K562 (cell line): ENCODE results near the gene GALP. TPM values are rescaled to one million over a fixed set of nuclear protein-coding genes. Genes with fewer than 3 reads are reported as not detected.
A peak's percentile ranks its signal among the peaks of the same experiment; 100 is the strongest.

Experiments
- ATF4 ChIP-seq: fragments of 450-650 bp; formaldehyde crosslinking; IDR thresholded peaks from 2 replicates; pipeline ENCODE4 v1.4.0; 2022; ENCODE audit warnings: mild to moderate bottlenecking, moderate library complexity
- ATF7 ChIP-seq: fragments of 450-650 bp; IDR thresholded peaks from 2 replicates; pipeline ENCODE4 v1.7.1; 2014; ENCODE audit warnings: mild to moderate bottlenecking, moderate library complexity
- CREM ChIP-seq: IDR thresholded peaks from 2 replicates; pipeline ENCODE4 v1.6.1; 2014; ENCODE audit warnings: antibody characterized with exemption, low read depth
- FOXP1 ChIP-seq: sonication (generic); formaldehyde crosslinking; IDR thresholded peaks from 2 replicates; pipeline ENCODE4 v1.8.0; 2022; ENCODE audit warnings: mild to moderate bottlenecking, missing genetic modification reagents
- LEF1 ChIP-seq: fragments of 450-650 bp; IDR thresholded peaks from 2 replicates; pipeline ENCODE4 v1.6.1; 2016; ENCODE audit warnings: mild to moderate bottlenecking
- MED1 ChIP-seq: sonication (generic); formaldehyde crosslinking; IDR thresholded peaks from 2 replicates; pipeline ENCODE4 v1.8.1; 2023; ENCODE audit warnings: missing genetic modification reagents, borderline replicate concordance
- NFYB ChIP-seq: IDR thresholded peaks from 2 replicates; pipeline ENCODE4 v1.6.1; 2011; ENCODE audit warnings: mild to moderate bottlenecking, moderate library complexity; ENCODE audit not compliant: insufficient read length; ENCODE audit errors: extremely low read depth
- NR1H2 ChIP-seq: sonication (generic); formaldehyde crosslinking; IDR thresholded peaks from 2 replicates; pipeline ENCODE4 v1.4.0; 2020; ENCODE audit warnings: mild to moderate bottlenecking, missing genetic modification reagents
- PKNOX1 ChIP-seq: fragments of 450-650 bp; IDR thresholded peaks from 2 replicates; pipeline ENCODE4 v1.6.1; 2016
- PML ChIP-seq: IDR thresholded peaks from 2 replicates; pipeline ENCODE4 v1.6.1; 2012; ENCODE audit warnings: low read length, inconsistent platforms
- RBM15 ChIP-seq: fragments of 200-400 bp; formaldehyde crosslinking; IDR thresholded peaks from 2 replicates; pipeline ENCODE4 v1.6.1; 2018; ENCODE audit warnings: mild to moderate bottlenecking, low read length, moderate library complexity; ENCODE audit not compliant: insufficient read depth
- ZKSCAN8 ChIP-seq: fragments of 200-800 bp; sonication (Bioruptor generic); IDR thresholded peaks from 2 replicates; pipeline ENCODE4 v1.6.1; 2016; ENCODE audit warnings: missing genetic modification characterization, missing compliant biosample characterization
- ZNF124 ChIP-seq: sonication (generic); formaldehyde crosslinking; IDR thresholded peaks from 2 replicates; pipeline ENCODE4 v1.8.1; 2022; ENCODE audit warnings: missing genetic modification reagents
- ZNF133 ChIP-seq: fragments of 250-450 bp; sonication (Bioruptor Pico); IDR thresholded peaks from 2 replicates; pipeline ENCODE4 v1.4.0; 2020; ENCODE audit warnings: mild to moderate bottlenecking
- ZNF263 ChIP-seq: sonication (generic); formaldehyde crosslinking; IDR thresholded peaks from 2 replicates; pipeline ENCODE4 v1.8.0; 2022; ENCODE audit warnings: mild to moderate bottlenecking, missing genetic modification reagents, borderline replicate concordance
- ZNF347 ChIP-seq: fragments of 450-650 bp; formaldehyde crosslinking; IDR thresholded peaks from 2 replicates; pipeline ENCODE4 v1.4.0; 2020; ENCODE audit warnings: low read depth, mild to moderate bottlenecking, moderate library complexity
- ZNF436 ChIP-seq: fragments of 250-450, 450-650 bp; sonication (Bioruptor Pico); formaldehyde crosslinking; IDR thresholded peaks from 2 replicates; pipeline ENCODE4 v1.7.0; 2020; ENCODE audit warnings: mild to moderate bottlenecking
- ZNF551 ChIP-seq: fragments of 250-450 bp; sonication (Bioruptor Pico); IDR thresholded peaks from 2 replicates; pipeline ENCODE4 v1.5.0; 2021; ENCODE audit warnings: mild to moderate bottlenecking, moderate library complexity
- polyA plus RNA-seq, 8 experiments: library from polyadenylated mRNA; depleted of rRNA in 4 of 8; stranded (reverse) in 5 of 8; unstranded in 3 of 8; fragments of >200 nt; fragmentation: Nextera tagmentation in 2 of 8; fragmentation: Illumina TruSeq in 1 of 8; extraction: Ambion mirVana in 2 of 8; extraction: Trizol in 1 of 8; gene quantifications; 2 replicates each; pipeline versions ENCODE4 v1.2.1 to v1.2.3, GENCODE V29; 2011 to 2014; ENCODE audit warnings: inconsistent platforms in 1 of 8, missing spikeins in 1 of 8
- total RNA-seq, 7 experiments: library from RNA; depleted of rRNA in 6 of 7; stranded (reverse); fragments of >200 nt in 6 of 7; fragmentation: Illumina TruSeq in 2 of 7; extraction: Trizol in 2 of 7; gene quantifications; 2 replicates each; pipeline versions ENCODE4 v1.2.1 to v1.2.3, GENCODE V29; 2011 to 2021; ENCODE audit warnings: low replicate concordance in 1 of 7
- TF ChIP-seq, protein P1 (sequence below): sonication (generic); formaldehyde crosslinking; IDR thresholded peaks from 2 replicates; pipeline ENCODE4 v1.8.0; 2022; ENCODE audit warnings: mild to moderate bottlenecking, missing genetic modification reagents

Gene GALP
- total and polyA plus RNA-seq, 9 of the 15 experiments (the other 6 are each of a cell fraction or from before 2014, with no cell fraction given) = not detected

DNA sequence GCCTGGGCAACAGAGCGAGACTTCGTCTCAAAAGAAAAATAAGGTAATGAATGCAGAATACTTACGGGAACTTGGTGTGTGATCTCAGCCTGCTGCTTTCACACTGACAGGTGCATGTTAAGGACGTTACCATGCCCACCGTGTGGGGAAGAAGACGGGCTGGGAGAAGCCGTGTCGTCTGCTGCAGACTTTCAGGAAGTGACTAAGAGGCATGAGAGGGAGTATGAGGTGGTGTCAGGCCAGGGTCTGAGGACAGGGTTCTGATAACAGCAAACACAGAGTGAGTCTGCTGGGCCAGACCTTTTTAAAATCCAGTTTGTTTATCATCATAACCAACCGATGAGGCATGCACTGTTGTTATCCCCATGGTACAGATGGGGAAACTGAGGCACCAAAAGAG lies 13.6 kb upstream of the GALP start (continued):
- TF ChIP-seq ATF7 = no peak
- TF ChIP-seq LEF1 = no peak
- no peak for TF ChIP-seq ZKSCAN8
- TF ChIP-seq ZNF551 (CRISPR knock-in tag) = no peak
- TF ChIP-seq ZNF124 (CRISPR knock-in tag) = no peak
- TF ChIP-seq ATF4 (CRISPR knock-in tag) = no peak
- no peak for TF ChIP-seq FOXP1 (CRISPR knock-in tag)
- no peak for TF ChIP-seq NR1H2 (CRISPR knock-in tag)
- peak; percentile 49 for TF ChIP-seq CREM
- no peak for TF ChIP-seq PML
- TF ChIP-seq ZNF347 (CRISPR knock-in tag) = no peak
- no peak for TF ChIP-seq RBM15
- peak; percentile 76 for TF ChIP-seq PKNOX1
- TF ChIP-seq, protein P1, sequence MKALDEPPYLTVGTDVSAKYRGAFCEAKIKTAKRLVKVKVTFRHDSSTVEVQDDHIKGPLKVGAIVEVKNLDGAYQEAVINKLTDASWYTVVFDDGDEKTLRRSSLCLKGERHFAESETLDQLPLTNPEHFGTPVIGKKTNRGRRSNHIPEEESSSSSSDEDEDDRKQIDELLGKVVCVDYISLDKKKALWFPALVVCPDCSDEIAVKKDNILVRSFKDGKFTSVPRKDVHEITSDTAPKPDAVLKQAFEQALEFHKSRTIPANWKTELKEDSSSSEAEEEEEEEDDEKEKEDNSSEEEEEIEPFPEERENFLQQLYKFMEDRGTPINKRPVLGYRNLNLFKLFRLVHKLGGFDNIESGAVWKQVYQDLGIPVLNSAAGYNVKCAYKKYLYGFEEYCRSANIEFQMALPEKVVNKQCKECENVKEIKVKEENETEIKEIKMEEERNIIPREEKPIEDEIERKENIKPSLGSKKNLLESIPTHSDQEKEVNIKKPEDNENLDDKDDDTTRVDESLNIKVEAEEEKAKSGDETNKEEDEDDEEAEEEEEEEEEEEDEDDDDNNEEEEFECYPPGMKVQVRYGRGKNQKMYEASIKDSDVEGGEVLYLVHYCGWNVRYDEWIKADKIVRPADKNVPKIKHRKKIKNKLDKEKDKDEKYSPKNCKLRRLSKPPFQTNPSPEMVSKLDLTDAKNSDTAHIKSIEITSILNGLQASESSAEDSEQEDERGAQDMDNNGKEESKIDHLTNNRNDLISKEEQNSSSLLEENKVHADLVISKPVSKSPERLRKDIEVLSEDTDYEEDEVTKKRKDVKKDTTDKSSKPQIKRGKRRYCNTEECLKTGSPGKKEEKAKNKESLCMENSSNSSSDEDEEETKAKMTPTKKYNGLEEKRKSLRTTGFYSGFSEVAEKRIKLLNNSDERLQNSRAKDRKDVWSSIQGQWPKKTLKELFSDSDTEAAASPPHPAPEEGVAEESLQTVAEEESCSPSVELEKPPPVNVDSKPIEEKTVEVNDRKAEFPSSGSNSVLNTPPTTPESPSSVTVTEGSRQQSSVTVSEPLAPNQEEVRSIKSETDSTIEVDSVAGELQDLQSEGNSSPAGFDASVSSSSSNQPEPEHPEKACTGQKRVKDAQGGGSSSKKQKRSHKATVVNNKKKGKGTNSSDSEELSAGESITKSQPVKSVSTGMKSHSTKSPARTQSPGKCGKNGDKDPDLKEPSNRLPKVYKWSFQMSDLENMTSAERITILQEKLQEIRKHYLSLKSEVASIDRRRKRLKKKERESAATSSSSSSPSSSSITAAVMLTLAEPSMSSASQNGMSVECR (CRISPR knock-in tag) = no peak
- TF ChIP-seq ZNF263 (CRISPR knock-in tag) = no peak
- TF ChIP-seq NFYB = no peak
- no peak for TF ChIP-seq ZNF436 (CRISPR knock-in tag)
- no peak for TF ChIP-seq ZNF133 (CRISPR knock-in tag)
- no peak for TF ChIP-seq MED1 (CRISPR knock-in tag)
